Thymus (tissue), 11 donors: ENCODE data around the gene LHFPL2. TPM values are rescaled to one million over a fixed set of nuclear protein-coding genes. Genes with fewer than 3 reads are reported as not detected.
A peak's percentile ranks its signal among the peaks of the same experiment; 100 is the strongest.
"Not testable (repeated sequence)": the region's sequence is repeated elsewhere in the genome, so short reads cannot be mapped to it uniquely, and the experiment has no call there.

Experiments used
- DNase-seq, 9 donors: peaks; one replicate each; pipeline ENCODE4 v3.0.0-alpha.2; 2013; ENCODE audit warnings: low spot score in 9 of 9, low read depth in 6 of 9, missing footprints in 1 of 9
- H3K27ac ChIP-seq, 2 donors: one replicate each; pipeline ENCODE4 v1.5.1; 2013; ENCODE audit warnings: control low read depth in 1 of 2, low read depth in 1 of 2, low read length in 1 of 2, mild to moderate bottlenecking in 1 of 2, moderate library complexity in 1 of 2
- H3K27me3 ChIP-seq, 2 donors: one replicate each; pipeline ENCODE4 v1.5.1; 2013; ENCODE audit warnings: low read length in 1 of 2; ENCODE audit not compliant: control insufficient read depth in 2 of 2, insufficient read depth in 1 of 2
- H3K36me3 ChIP-seq, 2 donors: one replicate each; pipeline ENCODE4 v1.5.1; 2013; ENCODE audit warnings: low read length in 1 of 2, mild to moderate bottlenecking in 1 of 2, moderate library complexity in 1 of 2; ENCODE audit not compliant: control insufficient read depth in 2 of 2, insufficient read depth in 2 of 2
- H3K4me1 ChIP-seq, 2 donors: one replicate each; pipeline ENCODE4 v1.5.1; 2013; ENCODE audit warnings: low read length in 2 of 2; ENCODE audit not compliant: control insufficient read depth in 2 of 2, insufficient read depth in 2 of 2
- H3K4me3 ChIP-seq, 2 donors: one replicate each; pipeline ENCODE4 v1.5.1; 2013; ENCODE audit warnings: low read length in 2 of 2, control low read depth in 1 of 2, mild to moderate bottlenecking in 1 of 2
- H3K9me3 ChIP-seq, 2 donors: one replicate each; pipeline ENCODE4 v1.5.1; 2013; ENCODE audit warnings: low read length in 1 of 2, mild to moderate bottlenecking in 1 of 2; ENCODE audit not compliant: control insufficient read depth in 2 of 2, insufficient read depth in 1 of 2
- WGBS: extraction: QIAGEN DNeasy Blood & Tissue Kit; methylation state at CpG from one replicate; pipeline ENCODE4 v1.1.7; 2013; 5-methylcytosine and 5-hydroxymethylcytosine counted together
- polyA plus RNA-seq: library from polyadenylated mRNA; stranded (reverse); fragments of 200-250 nt; gene quantifications from one replicate; pipeline ENCODE4 v1.2.3, GENCODE V29; 2013
- total RNA-seq: library from RNA; stranded (reverse); fragments of 120-200 nt; gene quantifications from one replicate; pipeline ENCODE4 v1.2.4, GENCODE V29; 2013
- donor health status: healthy.

LHFPL2 gene
- total and polyA plus RNA-seq, 2 donors: 9.1 to 21.4 TPM

- no peaks in the 10 kb centered on the region for H3K36me3 ChIP-seq
- H3K4me3 ChIP-seq: no peak overlapping the region
- no peaks in the 10 kb centered on the region for H3K9me3 ChIP-seq
- H3K4me1 ChIP-seq: peaks cover 22 to 36% of the 10 kb centered on the region in 2 donors
- no peaks in the 10 kb centered on the region for H3K27me3 ChIP-seq
- 96% methylated on average over 4 of the region's 4 CpGs for WGBS
- DNase-seq: no peak
- H3K27ac ChIP-seq: no peak overlapping the region
These were observed 20.8 kb upstream of the LHFPL2 start for GRCh38 chr5:78669331-78669730.

- Histone ChIP-seq H3K9me3 (no peaks in the 10 kb centered on the region), H3K4me3 (no peak overlapping the region), H3K4me1 (peaks cover 22 to 36% of the 10 kb centered on the region in 2 donors), H3K27ac (no peak overlapping the region), H3K36me3 (no peaks in the 10 kb centered on the region), H3K27me3 (no peaks in the 10 kb centered on the region)
- no peak for DNase-seq
- 94% methylated on average over 5 of the region's 5 CpGs for WGBS
These were observed 19.0 kb upstream of the LHFPL2 start for GRCh38 chr5:78667461-78668103.

- not testable (repeated sequence) for H3K27me3 ChIP-seq, H3K9me3 ChIP-seq, H3K4me3 ChIP-seq, DNase-seq, H3K36me3 ChIP-seq, H3K27ac ChIP-seq
- H3K4me1 ChIP-seq: peaks cover 22 to 36% of the 10 kb centered on the region in 2 donors
- WGBS: 100% methylated on average over 1 of the region's 1 CpG
These were observed 18.4 kb upstream of the LHFPL2 start for GRCh38 chr5:78666975-78667374.

GRCh38 chr5:78666041-78666444, 17.5 kb upstream of the LHFPL2 start:
- Histone ChIP-seq H3K27me3 (no peaks in the 10 kb centered on the region), H3K4me3 (no peak overlapping the region), H3K4me1 (peaks cover 22 to 34% of the 10 kb centered on the region in 2 donors), H3K27ac (peak overlapping the region in 1 of 2 donors; percentile 78), H3K36me3 (no peaks in the 10 kb centered on the region), H3K9me3 (no peaks in the 10 kb centered on the region)
- 92% methylated on average over 3 of the region's 3 CpGs for WGBS
- peak in 1 of 9 donors; percentile 28 for DNase-seq

GRCh38 chr5:78665534-78665933, 17.0 kb upstream of the LHFPL2 start:
- peak in 5 of 9 donors; percentile 44 to 79 (median 51) for DNase-seq
- 34% methylated on average over 3 of the region's 3 CpGs for WGBS
- Histone ChIP-seq H3K4me3 (no peak overlapping the region), H3K4me1 (peaks cover 22 to 34% of the 10 kb centered on the region in 2 donors), H3K27ac (peak overlapping the region in 1 of 2 donors; percentile 78), H3K9me3 (no peaks in the 10 kb centered on the region), H3K36me3 (no peaks in the 10 kb centered on the region), H3K27me3 (no peaks in the 10 kb centered on the region)

DNA sequence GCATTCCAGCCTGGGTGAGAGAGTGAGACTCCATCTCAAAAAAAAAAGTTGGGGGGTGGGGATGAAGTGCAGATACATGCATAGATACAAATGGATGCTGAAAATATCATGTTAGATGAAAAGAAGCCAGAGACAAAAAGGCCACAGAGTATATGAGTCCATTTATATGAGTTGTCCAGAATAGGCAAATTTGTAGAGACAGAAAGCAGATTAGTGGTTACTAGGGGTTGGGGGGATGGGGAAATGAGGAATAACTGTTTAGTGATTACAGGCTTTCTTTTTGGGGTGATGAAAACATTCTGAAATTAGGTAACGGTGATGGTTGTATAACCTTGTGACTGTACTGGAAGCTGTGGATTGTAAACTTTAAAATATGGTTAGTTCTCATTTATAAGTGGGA, 13.8 kb upstream of the LHFPL2 start:
- DNase-seq: no peak
- peaks cover 19 to 30% of the 10 kb centered on the region in 2 donors for H3K4me1 ChIP-seq
- 97% methylated on average over 1 of the region's 1 CpG for WGBS
- no peaks in the 10 kb centered on the region for H3K27me3 ChIP-seq
- H3K4me3 ChIP-seq: no peak overlapping the region
- no peak overlapping the region for H3K27ac ChIP-seq
- no peaks in the 10 kb centered on the region for H3K36me3 ChIP-seq
- no peaks in the 10 kb centered on the region for H3K9me3 ChIP-seq

GRCh38 chr5:78661691-78662090, 13.1 kb upstream of the LHFPL2 start:
- Histone ChIP-seq H3K4me1 (peaks cover 16 to 24% of the 10 kb centered on the region in 2 donors), H3K27ac (no peak overlapping the region), H3K27me3 (no peaks in the 10 kb centered on the region), H3K36me3 (no peaks in the 10 kb centered on the region), H3K9me3 (no peaks in the 10 kb centered on the region), H3K4me3 (no peak overlapping the region)
- peak in 1 of 9 donors; percentile 41 for DNase-seq
- 100% methylated on average over 1 of the region's 1 CpG for WGBS

DNA sequence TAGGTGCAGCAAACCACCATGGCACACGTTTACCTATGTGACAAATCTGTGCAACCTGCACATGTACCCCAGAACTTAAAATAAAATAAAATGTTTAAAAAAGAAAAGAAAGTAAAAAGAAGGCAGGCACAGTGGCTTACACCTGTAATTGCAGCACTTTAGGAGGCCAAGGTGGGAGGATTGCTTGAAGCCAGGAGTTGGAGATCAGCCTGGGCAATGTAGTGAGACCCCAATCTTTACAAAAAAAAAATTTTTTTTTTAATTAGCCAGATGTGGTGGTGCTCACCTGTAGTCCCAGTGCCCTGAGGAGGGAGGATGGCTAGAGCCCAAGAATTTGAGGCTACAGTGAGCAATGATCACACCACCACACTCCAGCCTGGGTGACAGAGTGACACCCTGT, 12.5 kb upstream of the LHFPL2 start:
- DNase-seq: no peak
- Histone ChIP-seq H3K27ac (no peak overlapping the region), H3K27me3 (no peaks in the 10 kb centered on the region), H3K4me3 (no peak overlapping the region), H3K4me1 (peaks cover 11 to 17% of the 10 kb centered on the region in 2 donors), H3K9me3 (no peaks in the 10 kb centered on the region), H3K36me3 (no peaks in the 10 kb centered on the region)
- 94% methylated on average over 1 of the region's 1 CpG for WGBS

GRCh38 chr5:78660401-78660800, 11.8 kb upstream of the LHFPL2 start:
- Histone ChIP-seq H3K4me3 (no peak overlapping the region), H3K36me3 (no peaks in the 10 kb centered on the region), H3K27me3 (no peaks in the 10 kb centered on the region), H3K9me3 (no peaks in the 10 kb centered on the region), H3K27ac (no peak overlapping the region), H3K4me1 (peaks cover 4 to 11% of the 10 kb centered on the region in 2 donors)
- no peak for DNase-seq
- WGBS: 95% methylated on average over 1 of the region's 1 CpG
